Ovary (tissue), 9 donors: ENCODE results near the gene HOXA5. TPM values are rescaled to one million over a fixed set of nuclear protein-coding genes. Genes with fewer than 3 reads are reported as not detected.

Experiments
- DNase-seq, 5 donors: peaks; one replicate each; pipeline ENCODE4 v3.0.0-alpha.2; 2019 to 2020
- H3K27ac ChIP-seq, 2 donors: fragments of 200-600 bp; one replicate each; pipeline versions ENCODE4 v1.5.1 to v1.8.0; 2019 to 2022
- H3K27me3 ChIP-seq: fragments of 200-600 bp; one replicate; pipeline ENCODE4 v1.8.0; 2022
- H3K36me3 ChIP-seq: fragments of 200-600 bp; sonication (generic); one replicate; pipeline ENCODE4 v1.5.1; 2019
- H3K4me1 ChIP-seq: one replicate; pipeline ENCODE4 v1.8.1; 2013; ENCODE audit warnings: mild to moderate bottlenecking, moderate library complexity; ENCODE audit not compliant: insufficient read depth
- H3K4me3 ChIP-seq: fragments of 200-600 bp; sonication (generic); one replicate; pipeline ENCODE4 v1.5.1; 2017
- H3K9me3 ChIP-seq, 2 donors: fragments of 200-600 bp in 1 of 2; sonication (generic) in 1 of 2; one replicate each; pipeline versions ENCODE4 v1.5.1 to v1.8.1; 2013 to 2019; ENCODE audit warnings: mild to moderate bottlenecking in 1 of 2, moderate library complexity in 1 of 2
- CTCF ChIP-seq, 3 donors: fragments of 450-650 bp in 2 of 3; fragments of 200-600 bp in 1 of 3; IDR thresholded peaks; one replicate each; pipeline versions ENCODE4 v1.5.1 to v1.8.0; 2016 to 2022; ENCODE audit warnings: antibody characterized with exemption in 3 of 3, mild to moderate bottlenecking in 1 of 3
- EP300 ChIP-seq: sonication (generic); formaldehyde crosslinking; IDR thresholded peaks from one replicate; pipeline ENCODE4 v1.6.1; 2017; ENCODE audit warnings: antibody characterized with exemption
- POLR2A ChIP-seq: fragments of 450-650 bp; IDR thresholded peaks from one replicate; pipeline ENCODE4 v1.6.1; 2017; ENCODE audit warnings: antibody characterized with exemption, mild to moderate bottlenecking, moderate library complexity
- WGBS, 3 donors: extraction: QIAGEN DNeasy Blood & Tissue Kit in 1 of 3; methylation state at CpG; one replicate each; pipeline versions ENCODE4 v1.1.5 to v1.1.7; 2013 to 2017; 5-methylcytosine and 5-hydroxymethylcytosine counted together
- intact Hi-C, 4 donors: fragments of 100-400 bp; cut with DNase I; formaldehyde crosslinking; loops; one replicate each; pipeline versions ENCODE4 v1.11.0 to v1.15.1; 2022 to 2023
- polyA plus RNA-seq, 2 donors: library from polyadenylated mRNA; stranded (reverse); fragments of 200-250 nt in 1 of 2; fragments of 350-450 nt in 1 of 2; fragmentation: Illumina TruSeq in 1 of 2; extraction: RNeasy Lipid Tissue Mini Kit (QIAGEN cat#74804) in 1 of 2; gene quantifications; one replicate each; pipeline ENCODE4 v1.2.3, GENCODE V29; 2013 to 2014
- total RNA-seq, 7 donors: library from RNA; depleted of rRNA in 2 of 7; stranded (reverse); fragments of >200 nt in 2 of 7; fragmentation: NEBNext Ultra II Directional in 3 of 7; extraction: Animal tissue kit (Norgen Biotek cat#: 25700) in 3 of 7; gene quantifications; one replicate each; pipeline versions ENCODE4 v1.1.0 to v1.2.4, GENCODE V29; 2016 to 2023
- donor health status: DM: no; HTN: no; CAD: no; lungs with moderate emphysema.
- donor health status: DM: no; HTN: no; CAD: no.
- donor health status: Bipolar disorder and iron deficiency.
- donor health status: DM: yes; HTN: yes; CAD: no.
- donor health status: DM: no; HTN: no; CAD: no.
- donor health status: DM: yes; HTN: yes; CAD: no.

The HOXA5 gene
- total and polyA plus RNA-seq, 9 donors: 0.40 to 29.6 (median 1.8) TPM

- intact Hi-C loops: loop anchor here in 1 of 4 donors (10.0 kb wide), 1 partner anchor 1315 kb away; no protein-coding TSS in a partner anchor
- Histone ChIP-seq H3K4me3 (peak overlapping the region; percentile 53), H3K36me3 (no peaks in the 10 kb centered on the region), H3K9me3 (no peaks in the 10 kb centered on the region), H3K27ac (no peak overlapping the region), H3K27me3 (peaks cover 14% of the 10 kb centered on the region), H3K4me1 (peaks cover 2% of the 10 kb centered on the region)
- 7 to 14% (median 7%) methylated on average over 56 of the region's 56 CpGs for WGBS, 3 donors
- TF ChIP-seq POLR2A (no peak), CTCF (IDR thresholded peaks at IDR 0.05) (peak in 1 of 3 donors; percentile 19), EP300 (no peak)
- peak in 1 of 5 donors; percentile 72 for DNase-seq
Measured at GRCh38 chr7:27179503-27180430, 36.3 kb upstream of the HOXA5 start.

GRCh38 chr7:27179030-27179429 is 35.5 kb upstream of the HOXA5 start:
- 41 to 66% (median 45%) methylated on average over 14 of the region's 14 CpGs for WGBS, 3 donors
- H3K9me3 ChIP-seq: no peaks in the 10 kb centered on the region
- peak in 1 of 5 donors; percentile 14 for DNase-seq
- peak overlapping the region; percentile 53 for H3K4me3 ChIP-seq
- peaks cover 14% of the 10 kb centered on the region for H3K27me3 ChIP-seq
- no peak overlapping the region for H3K27ac ChIP-seq
- intact Hi-C loops: no loop called here
- TF ChIP-seq EP300 (no peak), POLR2A (no peak)
- H3K36me3 ChIP-seq: no peaks in the 10 kb centered on the region
- H3K4me1 ChIP-seq: peaks cover 1% of the 10 kb centered on the region

- whole genome bisulfite sequencing, 3 donors: 90 to 93% (median 91%) methylated on average over 6 of the region's 6 CpGs
- Histone ChIP-seq H3K9me3 (no peaks in the 10 kb centered on the region), H3K4me3 (peak overlapping the region; percentile 53), H3K36me3 (no peaks in the 10 kb centered on the region), H3K27me3 (peaks cover 14% of the 10 kb centered on the region), H3K27ac (no peak overlapping the region), H3K4me1 (peaks cover 6% of the 10 kb centered on the region)
- intact Hi-C loops: no loop called here
- TF ChIP-seq CTCF (IDR thresholded peaks at IDR 0.05): no peak
- TF ChIP-seq POLR2A: no peak
- no peak for TF ChIP-seq EP300
- DNase-seq: peak in 1 of 5 donors; percentile 10
Measured at GRCh38 chr7:27178366-27178765, 34.9 kb upstream of the HOXA5 start.

- DNase-seq: no peak
- intact Hi-C loops: no loop called here
- no peak for TF ChIP-seq POLR2A
- no peak for TF ChIP-seq EP300
- TF ChIP-seq CTCF (IDR thresholded peaks at IDR 0.05): no peak
- Histone ChIP-seq H3K27me3 (peaks cover 9% of the 10 kb centered on the region), H3K9me3 (no peaks in the 10 kb centered on the region), H3K4me1 (peaks cover 9% of the 10 kb centered on the region), H3K27ac (no peak overlapping the region), H3K4me3 (peak overlapping the region; percentile 53), H3K36me3 (no peaks in the 10 kb centered on the region)
- 81 to 91% (median 88%) methylated on average over 5 of the region's 5 CpGs for WGBS, 3 donors
Measured at GRCh38 chr7:27177795-27178320, 34.4 kb upstream of the HOXA5 start.
